PC-9 (cell line): Measurements from ENCODE around the gene RFTN2.
"Not testable (repeated sequence)": the region's sequence is repeated elsewhere in the genome, so short reads cannot be mapped to it uniquely, and the experiment has no call there.

ENCODE experiments used
- EZH2 ChIP-seq: fragments of 200-600 bp; sonication (generic); IDR thresholded peaks from 2 replicates; pipeline ENCODE4 v1.8.0; 2017; ENCODE audit warnings: antibody characterized with exemption, low read depth
- TF ChIP-seq, protein P1 (sequence below): fragments of 200-600 bp; sonication (generic); conservative IDR thresholded peaks from 2 replicates; pipeline ENCODE4 v1.6.1; 2017; ENCODE audit warnings: mixed run types, antibody characterized with exemption, mild to moderate bottlenecking, moderate library complexity

GRCh38 chr2:197709140-197709539 is 33.8 kb upstream of the RFTN2 start:
- TF ChIP-seq, protein P1, sequence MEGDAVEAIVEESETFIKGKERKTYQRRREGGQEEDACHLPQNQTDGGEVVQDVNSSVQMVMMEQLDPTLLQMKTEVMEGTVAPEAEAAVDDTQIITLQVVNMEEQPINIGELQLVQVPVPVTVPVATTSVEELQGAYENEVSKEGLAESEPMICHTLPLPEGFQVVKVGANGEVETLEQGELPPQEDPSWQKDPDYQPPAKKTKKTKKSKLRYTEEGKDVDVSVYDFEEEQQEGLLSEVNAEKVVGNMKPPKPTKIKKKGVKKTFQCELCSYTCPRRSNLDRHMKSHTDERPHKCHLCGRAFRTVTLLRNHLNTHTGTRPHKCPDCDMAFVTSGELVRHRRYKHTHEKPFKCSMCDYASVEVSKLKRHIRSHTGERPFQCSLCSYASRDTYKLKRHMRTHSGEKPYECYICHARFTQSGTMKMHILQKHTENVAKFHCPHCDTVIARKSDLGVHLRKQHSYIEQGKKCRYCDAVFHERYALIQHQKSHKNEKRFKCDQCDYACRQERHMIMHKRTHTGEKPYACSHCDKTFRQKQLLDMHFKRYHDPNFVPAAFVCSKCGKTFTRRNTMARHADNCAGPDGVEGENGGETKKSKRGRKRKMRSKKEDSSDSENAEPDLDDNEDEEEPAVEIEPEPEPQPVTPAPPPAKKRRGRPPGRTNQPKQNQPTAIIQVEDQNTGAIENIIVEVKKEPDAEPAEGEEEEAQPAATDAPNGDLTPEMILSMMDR: not testable (repeated sequence)
- not testable (repeated sequence) for TF ChIP-seq EZH2
